ENCODE data around the gene SMAD5. TPM values are rescaled to one million over a fixed set of nuclear protein-coding genes. Genes with fewer than 3 reads are reported as not detected.

The SMAD5 gene
- total RNA-seq (167 TPM), polyA plus RNA-seq (20.4 TPM)

GRCh38 chr5:136132557-136133221 is at the start of gene SMAD5:
SMAD5 (plus strand) TSS chr5:136132845; CDS start chr5:136153761, 20,916 bp downstream.
- Histone ChIP-seq H3K27ac (ENCODE audit: low read depth) (peak within 1 kb of the TSS; percentile 98), H3K4me1 (ENCODE audit: insufficient read depth) (peaks cover 3% of the 10 kb centered on the region)
- under 1% methylated on average over 81 of the region's 81 CpGs for WGBS

GRCh38 chr5:136084698-136085097 is 47.9 kb upstream of the SMAD5 start:
- peaks cover 1% of the 10 kb centered on the region for H3K4me1 ChIP-seq (ENCODE audit: insufficient read depth)
- H3K36me3 ChIP-seq (ENCODE audit: insufficient read depth): no peaks in the 10 kb centered on the region
- no peak for DNase-seq (ENCODE audit: extremely low spot score)
- 57% methylated on average over 1 of the region's 1 CpG for WGBS
- no peak overlapping the region for H3K4me3 ChIP-seq (ENCODE audit: low read depth, low read length)
- H3K27ac ChIP-seq (ENCODE audit: low read depth): no peak overlapping the region

More at GRCh38 chr5:136132557-136133221, at the start of gene SMAD5:
- no peaks in the 10 kb centered on the region for H3K36me3 ChIP-seq (ENCODE audit: insufficient read depth)
- peak; percentile 84 for DNase-seq (ENCODE audit: extremely low spot score)
- peak within 1 kb of the TSS; percentile 90 for H3K4me3 ChIP-seq (ENCODE audit: low read depth, low read length)

- WGBS: 74% methylated on average over 5 of the region's 5 CpGs
- no peak for DNase-seq (ENCODE audit: extremely low spot score)
- peaks cover 1% of the 10 kb centered on the region for H3K4me1 ChIP-seq (ENCODE audit: insufficient read depth)
- H3K36me3 ChIP-seq (ENCODE audit: insufficient read depth): no peaks in the 10 kb centered on the region
- H3K27ac ChIP-seq (ENCODE audit: low read depth): no peak overlapping the region
- H3K4me3 ChIP-seq (ENCODE audit: low read depth, low read length): no peak overlapping the region
These were observed 45.7 kb upstream of the SMAD5 start for GRCh38 chr5:136086783-136087566.

- H3K27ac ChIP-seq (ENCODE audit: low read depth): no peak overlapping the region
- 47% methylated on average over 16 of the region's 16 CpGs for WGBS
- H3K36me3 ChIP-seq (ENCODE audit: insufficient read depth): no peaks in the 10 kb centered on the region
- H3K4me1 ChIP-seq (ENCODE audit: insufficient read depth): no peaks in the 10 kb centered on the region
- no peak overlapping the region for H3K4me3 ChIP-seq (ENCODE audit: low read depth, low read length)
- DNase-seq (ENCODE audit: extremely low spot score): no peak
These were observed 44.4 kb upstream of the SMAD5 start for GRCh38 chr5:136087961-136088871.

GRCh38 chr5:136089791-136090190 is 42.9 kb upstream of the SMAD5 start:
- DNase-seq (ENCODE audit: extremely low spot score): no peak
- Histone ChIP-seq H3K27ac (ENCODE audit: low read depth) (no peak overlapping the region), H3K36me3 (ENCODE audit: insufficient read depth) (no peaks in the 10 kb centered on the region), H3K4me3 (ENCODE audit: low read depth, low read length) (no peak overlapping the region), H3K4me1 (ENCODE audit: insufficient read depth) (no peaks in the 10 kb centered on the region)
- 40% methylated on average over 7 of the region's 7 CpGs for WGBS

GRCh38 chr5:136090319-136090718 is 42.3 kb upstream of the SMAD5 start:
- no peak overlapping the region for H3K27ac ChIP-seq (ENCODE audit: low read depth)
- no peaks in the 10 kb centered on the region for H3K4me1 ChIP-seq (ENCODE audit: insufficient read depth)
- H3K4me3 ChIP-seq (ENCODE audit: low read depth, low read length): no peak overlapping the region
- no peak for DNase-seq (ENCODE audit: extremely low spot score)
- H3K36me3 ChIP-seq (ENCODE audit: insufficient read depth): no peaks in the 10 kb centered on the region
- 97% methylated on average over 4 of the region's 4 CpGs for WGBS

- WGBS: 82% methylated on average over 3 of the region's 3 CpGs
- Histone ChIP-seq H3K36me3 (ENCODE audit: insufficient read depth) (no peaks in the 10 kb centered on the region), H3K27ac (ENCODE audit: low read depth) (no peak overlapping the region), H3K4me1 (ENCODE audit: insufficient read depth) (no peaks in the 10 kb centered on the region), H3K4me3 (ENCODE audit: low read depth, low read length) (no peak overlapping the region)
- no peak for DNase-seq (ENCODE audit: extremely low spot score)
These were observed 38.3 kb upstream of the SMAD5 start for GRCh38 chr5:136094189-136094912.

GRCh38 chr5:136094913-136095641 is 37.6 kb upstream of the SMAD5 start:
- Histone ChIP-seq H3K27ac (ENCODE audit: low read depth) (no peak overlapping the region), H3K4me3 (ENCODE audit: low read depth, low read length) (no peak overlapping the region), H3K36me3 (ENCODE audit: insufficient read depth) (no peaks in the 10 kb centered on the region), H3K4me1 (ENCODE audit: insufficient read depth) (no peaks in the 10 kb centered on the region)
- no peak for DNase-seq (ENCODE audit: extremely low spot score)
- WGBS: 79% methylated on average over 8 of the region's 8 CpGs

GRCh38 chr5:136098176-136098575 is 34.5 kb upstream of the SMAD5 start:
- Histone ChIP-seq H3K4me3 (ENCODE audit: low read depth, low read length) (no peak overlapping the region), H3K36me3 (ENCODE audit: insufficient read depth) (no peaks in the 10 kb centered on the region), H3K27ac (ENCODE audit: low read depth) (no peak overlapping the region), H3K4me1 (ENCODE audit: insufficient read depth) (no peaks in the 10 kb centered on the region)
- WGBS: 44% methylated on average over 4 of the region's 4 CpGs
- DNase-seq (ENCODE audit: extremely low spot score): no peak

- 83% methylated on average over 3 of the region's 3 CpGs for WGBS
- Histone ChIP-seq H3K36me3 (ENCODE audit: insufficient read depth) (no peaks in the 10 kb centered on the region), H3K4me1 (ENCODE audit: insufficient read depth) (peaks cover 1% of the 10 kb centered on the region), H3K27ac (ENCODE audit: low read depth) (no peak overlapping the region), H3K4me3 (ENCODE audit: low read depth, low read length) (no peak overlapping the region)
- no peak for DNase-seq (ENCODE audit: extremely low spot score)
These were observed 32.8 kb upstream of the SMAD5 start for GRCh38 chr5:136099870-136100269.

- DNase-seq (ENCODE audit: extremely low spot score): no peak
- Histone ChIP-seq H3K4me1 (ENCODE audit: insufficient read depth) (peaks cover 1% of the 10 kb centered on the region), H3K4me3 (ENCODE audit: low read depth, low read length) (no peak overlapping the region), H3K36me3 (ENCODE audit: insufficient read depth) (no peaks in the 10 kb centered on the region), H3K27ac (ENCODE audit: low read depth) (no peak overlapping the region)
- 100% methylated on average over 1 of the region's 1 CpG for WGBS
These were observed 30.8 kb upstream of the SMAD5 start for GRCh38 chr5:136101884-136102283.

- Histone ChIP-seq H3K4me1 (ENCODE audit: insufficient read depth) (peaks cover 1% of the 10 kb centered on the region), H3K4me3 (ENCODE audit: low read depth, low read length) (no peak overlapping the region), H3K27ac (ENCODE audit: low read depth) (no peak overlapping the region), H3K36me3 (ENCODE audit: insufficient read depth) (no peaks in the 10 kb centered on the region)
- no peak for DNase-seq (ENCODE audit: extremely low spot score)
- 95% methylated on average over 1 of the region's 1 CpG for WGBS
These were observed 29.5 kb upstream of the SMAD5 start for GRCh38 chr5:136103118-136103517.

Measured in urinary bladder (tissue), 4 donors.